Stimulated activated naive CD8-positive, alpha-beta T cell treated with anti-CD3 and anti-CD28 coated beads, Interleukin-15, Interleukin-2, amounts not matched to agents 100 U/mL and 50 U/mL, for 24 hours (primary cell): ENCODE data around the gene MRPL27.
"Not testable (repeated sequence)": the region's sequence is repeated elsewhere in the genome, so short reads cannot be mapped to it uniquely, and the experiment has no call there.

Source experiments
- ATAC-seq: fragments of 150-1000 bp; cut with Tn5 transposase; one replicate; pipeline ENCODE4 v1.10.0; 2021
- DNase-seq: peaks from one replicate; pipeline ENCODE4 v3.0.0; 2021

Gene MRPL27

GRCh38 chr17:50345432-50346312, 27.3 kb downstream of the MRPL27 start, which contains the start of gene XYLT2:
Gene XYLT2, plus strand, starts transcription at chr17:50346126. Its CDS starts 15 bp downstream, at chr17:50346141.
- peak; percentile 93 for ATAC-seq
- peak; percentile 93 for DNase-seq

DNA sequence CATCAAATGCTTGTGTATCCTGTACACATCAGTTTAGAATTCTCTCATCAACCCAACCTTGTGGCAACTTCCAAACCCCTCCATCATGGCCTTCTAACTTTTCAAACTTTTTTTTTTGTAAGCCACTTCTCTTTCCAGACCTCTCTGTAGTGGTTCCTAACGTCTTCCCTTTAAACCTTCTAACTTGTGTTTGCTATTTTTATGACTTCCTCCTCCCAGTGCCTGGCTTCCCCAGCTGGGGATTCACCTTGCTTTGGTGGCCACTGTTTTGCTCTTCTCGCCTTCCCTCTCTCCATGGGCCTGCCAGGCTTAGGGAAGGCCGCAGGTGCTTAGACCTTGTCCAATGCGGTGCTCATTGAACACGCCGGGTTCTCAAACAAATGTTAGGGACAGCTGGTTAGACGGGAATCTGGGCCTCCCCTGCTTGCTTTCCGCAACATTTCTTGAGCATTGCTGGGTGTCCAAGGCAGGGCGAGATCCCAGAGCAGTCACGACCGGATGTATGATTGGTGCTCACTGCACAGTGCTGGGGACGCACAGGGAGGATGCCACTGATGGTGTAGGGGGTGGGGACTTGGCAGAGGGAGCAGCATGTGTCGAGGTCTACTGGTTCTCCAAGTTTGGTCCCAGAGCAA, 28.1 kb downstream of the MRPL27 start:
- no peak for DNase-seq
- no peak for ATAC-seq

DNA sequence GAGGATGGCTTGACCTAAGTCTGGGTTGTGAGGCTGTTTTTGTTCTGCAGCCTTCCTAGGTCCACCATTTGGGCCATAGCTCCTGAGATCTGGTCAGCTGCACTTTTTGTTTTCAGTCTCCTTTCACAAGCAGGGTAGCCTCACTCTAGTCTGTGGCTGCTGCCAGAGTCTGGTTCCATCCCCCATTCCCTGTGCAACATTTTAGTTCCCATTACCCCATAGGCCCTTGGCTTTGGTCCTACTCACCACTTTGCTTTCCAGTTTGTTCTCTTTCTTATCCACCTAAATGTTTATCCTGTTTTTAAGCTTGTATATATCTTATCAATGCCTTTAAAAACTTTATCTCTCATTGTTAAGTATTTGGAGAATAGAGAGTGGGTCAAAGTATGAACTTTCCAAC, 33.6 kb downstream of the MRPL27 start:
- ATAC-seq: no peak

DNA sequence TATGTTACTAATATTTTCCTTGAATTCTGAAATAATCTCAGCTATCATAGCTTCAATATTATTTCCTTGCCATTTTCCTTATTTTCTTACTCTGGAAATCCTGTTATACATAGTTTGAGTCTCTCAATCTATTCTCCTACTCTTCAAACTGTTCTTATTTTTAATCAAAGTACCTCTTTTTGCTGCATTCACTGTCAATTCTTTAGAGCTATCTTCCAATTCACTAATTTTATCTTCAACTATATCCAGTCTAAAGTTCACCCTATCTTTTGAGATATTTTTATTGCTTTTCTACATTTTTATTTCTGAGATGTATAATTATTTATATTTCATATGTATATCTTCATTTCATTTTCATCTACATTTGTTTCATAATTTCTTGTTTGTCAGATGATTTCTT, 34.3 kb downstream of the MRPL27 start:
- ATAC-seq: no peak
- no peak for DNase-seq

More for the DNA sequence above, 33.6 kb downstream of the MRPL27 start:
- DNase-seq: no peak

DNA sequence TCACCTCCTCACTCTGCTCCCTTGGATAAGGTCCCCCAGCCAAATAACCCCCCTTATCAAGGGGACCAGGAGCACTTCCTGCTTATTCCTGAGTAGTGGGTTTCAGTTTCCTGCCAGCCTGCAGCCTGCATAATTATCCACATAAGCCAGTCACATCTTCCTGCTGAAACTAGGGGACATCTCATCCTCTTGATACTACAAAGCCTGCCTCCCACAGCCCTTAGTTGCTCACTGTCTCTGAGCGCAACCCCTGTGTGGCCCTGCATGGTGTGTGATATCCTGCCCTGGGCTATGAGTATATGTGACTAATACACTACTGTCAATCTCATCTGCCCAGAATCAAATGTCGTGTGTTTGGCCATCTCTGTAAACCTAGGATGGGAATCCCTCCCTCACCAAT, 35.0 kb downstream of the MRPL27 start:
- ATAC-seq (peak; percentile 79), DNase-seq (no peak)

DNA sequence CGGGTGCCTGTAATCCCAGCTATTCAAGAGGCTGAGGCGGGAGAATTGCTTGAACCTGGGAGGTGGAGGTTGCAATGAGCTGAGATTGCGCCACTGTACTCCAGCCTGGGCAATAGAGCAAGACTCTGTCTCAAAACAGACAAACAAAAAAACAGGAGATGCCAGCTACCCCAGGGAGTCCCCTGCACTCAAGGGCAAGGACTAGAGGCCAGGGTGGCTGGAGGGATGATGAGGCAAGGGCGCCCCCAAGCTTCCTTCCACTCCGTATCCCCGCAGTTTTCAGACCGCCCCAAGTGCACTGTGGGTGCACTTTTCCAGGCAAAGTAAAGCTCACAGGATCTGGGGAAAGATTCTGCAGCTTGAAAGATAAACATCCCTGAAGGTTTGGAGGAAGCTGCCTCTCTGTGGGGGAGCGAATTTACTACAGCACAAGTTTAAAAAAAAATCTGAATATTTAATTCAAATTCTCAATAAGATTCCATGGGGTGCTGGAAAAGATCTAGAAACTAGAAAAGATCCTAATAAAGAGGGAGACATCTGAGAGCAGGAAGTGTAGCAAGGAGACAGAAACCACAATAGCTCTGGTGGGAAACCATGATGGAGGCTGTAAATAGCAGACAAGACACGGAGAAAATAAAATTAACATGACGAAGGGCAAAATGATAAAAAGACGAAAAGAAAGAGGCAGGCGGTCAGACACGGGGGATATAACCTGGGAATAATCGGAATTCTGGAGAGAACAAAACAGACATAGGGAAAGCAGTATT, 39.5 kb downstream of the MRPL27 start:
- not testable (repeated sequence) for ATAC-seq, DNase-seq

- ATAC-seq: no peak
- no peak for DNase-seq
These were observed 40.8 kb downstream of the MRPL27 start for GRCh38 chr17:50332196-50332595.

DNA sequence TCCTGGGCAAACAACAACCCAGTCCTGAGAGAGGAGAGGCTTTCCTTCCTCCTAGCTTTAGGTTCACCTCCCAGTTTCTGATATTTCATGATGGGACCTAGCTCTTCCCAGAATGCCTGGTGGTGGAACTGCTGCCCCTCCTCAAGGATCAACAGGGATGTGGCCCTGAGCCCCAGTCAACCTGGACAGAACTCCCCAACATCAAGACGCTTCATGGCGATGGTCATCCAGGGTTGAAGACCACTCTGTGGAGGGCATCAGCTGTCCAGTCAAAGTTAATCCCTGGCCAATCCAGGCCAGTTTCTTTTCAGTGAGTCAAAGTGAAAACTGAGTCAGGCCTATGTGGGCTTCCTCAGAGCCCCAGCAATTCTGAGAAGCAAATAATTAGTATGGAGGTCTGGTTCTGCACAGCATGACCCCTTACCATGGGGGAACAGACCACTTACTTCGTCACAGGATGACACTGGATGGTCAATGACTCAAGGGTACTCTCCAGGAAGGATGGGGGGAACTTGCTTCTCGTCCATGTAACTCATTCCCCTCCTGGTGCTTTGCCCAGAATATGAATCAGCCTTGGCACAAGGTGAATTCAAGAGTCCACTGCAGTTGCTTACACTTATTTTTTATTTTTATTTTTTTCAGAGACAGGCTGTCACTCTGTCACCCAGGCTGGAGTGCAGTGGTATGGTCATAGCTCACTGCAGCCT, 41.7 kb downstream of the MRPL27 start:
- DNase-seq (no peak), ATAC-seq (peak; percentile 68)

- DNase-seq: no peak
- no peak for ATAC-seq
These were observed 42.7 kb downstream of the MRPL27 start for GRCh38 chr17:50330151-50330775.

GRCh38 chr17:50329716-50330115, 43.3 kb downstream of the MRPL27 start:
- no peak for DNase-seq
- ATAC-seq: no peak

DNA sequence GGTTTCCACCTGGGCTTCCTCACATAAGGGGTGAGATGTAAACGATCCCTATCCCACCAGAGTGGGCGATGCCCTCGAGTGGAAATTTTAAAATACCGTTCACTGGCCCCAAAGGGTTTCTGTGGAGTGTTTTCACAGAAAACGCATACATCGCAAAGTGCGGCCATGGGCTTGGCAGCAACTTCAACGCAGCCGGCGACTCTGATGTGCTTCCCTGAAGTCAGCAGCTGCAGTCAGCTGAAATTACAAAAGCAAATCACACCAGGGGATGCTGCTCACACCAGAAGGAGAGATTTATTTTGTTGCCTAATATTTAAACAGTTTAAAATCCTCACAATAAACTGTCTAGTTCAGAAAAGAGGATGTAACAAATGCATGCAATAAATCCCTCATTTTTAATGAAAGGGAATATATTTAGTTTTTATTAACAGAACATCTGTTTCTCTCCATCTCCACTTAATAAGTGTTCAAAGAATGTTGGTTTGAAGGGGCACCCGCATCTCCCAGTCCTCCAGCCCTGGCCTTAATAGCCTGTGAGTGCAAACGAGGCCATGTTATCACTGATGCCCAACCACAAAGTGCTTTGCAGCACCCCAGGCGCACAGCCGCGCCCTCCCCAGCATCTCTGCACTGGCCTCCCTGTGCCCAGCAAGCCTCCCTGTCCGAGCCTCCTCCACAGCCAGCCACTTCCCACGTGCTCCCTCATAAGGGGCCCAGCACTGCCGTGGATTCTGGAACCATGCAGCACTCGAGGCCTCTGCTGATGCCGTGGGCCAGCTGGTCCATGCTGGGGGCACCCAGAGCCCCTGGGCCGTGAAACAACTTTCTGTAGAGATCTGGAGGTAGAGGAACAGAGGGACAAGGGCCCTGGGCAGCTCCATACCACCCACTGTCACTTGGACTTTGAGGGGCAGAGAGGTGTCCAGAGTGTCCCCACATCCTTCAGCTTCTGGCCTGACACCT, 44.3 kb downstream of the MRPL27 start:
- DNase-seq: no peak
- no peak for ATAC-seq

GRCh38 chr17:50326831-50327364, 46.1 kb downstream of the MRPL27 start:
- ATAC-seq (no peak), DNase-seq (no peak)

DNA sequence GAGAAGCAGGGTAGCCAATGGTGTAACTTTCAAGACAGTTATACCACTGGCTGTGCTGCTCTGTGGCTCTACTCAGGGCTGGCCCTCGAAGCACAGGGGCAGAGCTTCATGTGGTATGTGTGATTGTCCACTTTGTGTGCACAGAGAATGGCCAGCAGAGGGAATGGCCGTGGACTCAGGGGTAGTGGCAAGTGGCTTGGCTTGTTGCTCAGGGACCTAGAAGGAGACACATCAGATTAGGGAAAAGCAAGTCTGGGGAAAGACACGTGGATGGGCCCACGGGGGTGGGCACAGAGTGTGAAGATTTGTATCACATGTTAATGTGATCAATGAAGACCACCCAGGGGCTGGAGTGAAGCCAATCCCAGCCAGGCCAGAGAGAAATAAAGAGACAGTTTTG, 47.1 kb downstream of the MRPL27 start:
- DNase-seq (no peak), ATAC-seq (no peak)

DNA sequence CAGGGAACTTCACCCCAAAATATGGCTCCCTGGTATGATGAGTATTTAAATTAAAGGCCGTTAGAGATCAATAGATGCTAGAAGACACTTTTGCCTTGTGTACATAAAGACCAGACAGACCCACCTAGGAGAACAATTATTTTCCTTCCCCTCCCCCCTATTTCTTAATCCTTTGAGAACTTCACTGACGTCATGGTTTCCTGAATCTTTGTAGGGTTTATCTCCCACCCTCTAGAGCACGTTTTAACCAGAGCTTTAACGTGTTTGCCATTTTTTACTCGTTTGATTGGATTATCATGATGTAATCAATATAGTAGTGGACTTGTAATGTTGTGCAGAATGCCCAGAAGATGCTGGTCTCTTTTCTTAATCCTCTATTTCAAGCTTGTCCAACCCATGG, 49.9 kb downstream of the MRPL27 start:
- ATAC-seq (no peak), DNase-seq (no peak)

DNA sequence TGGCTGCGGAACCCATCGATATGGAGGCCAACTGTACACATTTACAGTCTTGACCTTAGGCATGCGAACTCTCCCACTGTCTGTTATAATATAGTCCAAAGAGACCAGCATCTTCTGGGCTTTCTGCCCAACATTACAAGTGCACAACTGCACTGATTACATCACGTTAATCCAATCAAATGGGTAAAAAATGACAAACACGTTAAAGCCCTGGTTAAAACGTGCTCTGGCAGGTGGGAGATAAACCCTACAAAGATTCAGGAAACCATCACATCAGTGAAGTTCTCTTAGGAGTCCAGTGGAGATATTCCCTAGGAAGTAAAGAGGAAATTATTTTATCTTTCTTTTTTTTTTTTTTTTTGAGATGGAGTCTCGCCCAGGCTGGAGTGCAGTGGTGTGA, 50.7 kb downstream of the MRPL27 start:
- ATAC-seq: no peak
- DNase-seq: no peak

GRCh38 chr17:50319306-50320004, 53.5 kb downstream of the MRPL27 start:
- DNase-seq: no peak
- ATAC-seq: no peak

DNA sequence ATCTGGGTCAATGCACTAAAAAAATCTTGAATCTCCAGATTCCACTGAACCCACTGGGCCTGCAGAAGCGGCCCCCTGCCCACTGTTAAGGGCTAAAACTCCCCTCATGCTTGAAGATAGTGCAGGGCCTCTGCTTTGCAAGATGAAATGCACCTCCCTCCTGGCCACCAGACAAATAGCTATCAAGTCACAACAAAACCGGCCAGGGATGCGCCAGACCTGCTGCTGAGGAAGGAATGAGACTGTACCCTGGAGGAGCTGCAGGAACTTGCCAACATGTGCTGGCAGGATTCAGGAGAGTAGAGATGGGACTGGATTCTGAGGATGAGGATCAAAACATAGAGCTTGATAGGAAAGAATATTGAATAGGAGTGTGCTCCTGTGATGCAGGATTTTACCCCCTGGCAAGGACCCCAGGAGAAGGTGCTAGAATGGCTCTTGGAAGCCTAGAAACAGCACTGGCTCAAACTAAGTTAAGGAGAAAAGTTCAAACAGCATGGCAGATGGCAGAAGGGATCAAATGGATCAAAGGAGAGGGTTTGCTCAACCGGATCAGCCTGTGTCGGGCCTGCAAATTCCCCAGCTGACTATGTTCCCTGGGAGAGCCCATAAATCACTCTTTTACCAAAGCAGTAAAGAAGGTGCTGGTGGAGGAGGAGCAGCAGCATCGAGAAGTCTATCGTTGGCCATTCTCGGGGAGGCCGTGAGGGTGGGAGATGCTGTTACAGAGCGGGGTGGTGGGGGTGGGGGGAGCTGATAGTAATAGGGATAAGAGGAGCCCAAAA, 54.3 kb downstream of the MRPL27 start:
- no peak for DNase-seq
- ATAC-seq: no peak
